ENCODE results near the gene PATJ. TPM values are rescaled to one million over a fixed set of nuclear protein-coding genes. Genes with fewer than 3 reads are reported as not detected.
A peak's percentile ranks its signal among the peaks of the same experiment; 100 is the strongest.

The PATJ gene
- total RNA-seq, 1 experiment from 2014 or later = 57.9 TPM

DNA sequence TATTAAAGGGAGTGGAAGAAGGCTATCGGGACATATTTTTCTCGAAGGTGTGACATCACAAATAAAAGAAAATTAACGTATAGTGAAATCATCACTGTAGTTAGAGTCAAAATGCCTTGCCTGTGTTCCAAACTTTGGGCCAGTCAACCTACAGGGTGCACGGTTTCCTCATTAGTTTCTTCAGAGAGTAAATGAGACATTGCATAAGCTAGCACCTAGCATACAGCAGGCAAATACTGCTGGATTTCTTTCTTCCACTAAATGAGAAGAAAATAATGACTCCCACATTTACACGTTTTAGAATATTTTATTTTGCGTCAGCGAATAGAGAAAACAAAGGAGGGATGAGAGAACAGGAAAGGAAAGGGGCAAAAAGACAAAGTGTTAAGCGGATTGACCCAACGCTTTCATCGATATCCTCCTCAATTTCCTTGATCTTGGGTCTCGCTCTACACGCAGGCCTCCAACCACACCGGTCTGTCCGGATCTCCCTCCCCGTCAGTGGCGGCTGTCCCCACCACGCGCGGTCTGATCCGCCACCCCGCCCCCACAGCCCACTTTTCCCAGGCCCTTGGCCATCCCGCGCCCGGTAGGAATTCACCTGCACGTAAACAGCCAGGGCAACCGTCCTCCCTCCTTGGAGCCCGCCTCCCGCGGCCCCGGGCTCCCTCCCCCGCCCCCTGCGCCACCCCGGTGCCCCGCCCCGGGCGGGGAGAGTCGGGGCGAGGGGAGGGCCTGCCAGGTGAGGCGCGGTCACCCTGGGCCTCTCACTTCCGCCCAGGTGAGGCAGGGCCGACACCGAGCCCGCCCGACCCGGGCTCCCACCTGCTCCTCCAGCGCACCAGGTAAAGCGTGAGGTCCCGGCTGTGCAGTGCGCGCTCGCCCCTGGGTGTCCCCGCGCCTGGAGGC lies at the start of gene PATJ (continued):
- TF ChIP-seq, protein P1, sequence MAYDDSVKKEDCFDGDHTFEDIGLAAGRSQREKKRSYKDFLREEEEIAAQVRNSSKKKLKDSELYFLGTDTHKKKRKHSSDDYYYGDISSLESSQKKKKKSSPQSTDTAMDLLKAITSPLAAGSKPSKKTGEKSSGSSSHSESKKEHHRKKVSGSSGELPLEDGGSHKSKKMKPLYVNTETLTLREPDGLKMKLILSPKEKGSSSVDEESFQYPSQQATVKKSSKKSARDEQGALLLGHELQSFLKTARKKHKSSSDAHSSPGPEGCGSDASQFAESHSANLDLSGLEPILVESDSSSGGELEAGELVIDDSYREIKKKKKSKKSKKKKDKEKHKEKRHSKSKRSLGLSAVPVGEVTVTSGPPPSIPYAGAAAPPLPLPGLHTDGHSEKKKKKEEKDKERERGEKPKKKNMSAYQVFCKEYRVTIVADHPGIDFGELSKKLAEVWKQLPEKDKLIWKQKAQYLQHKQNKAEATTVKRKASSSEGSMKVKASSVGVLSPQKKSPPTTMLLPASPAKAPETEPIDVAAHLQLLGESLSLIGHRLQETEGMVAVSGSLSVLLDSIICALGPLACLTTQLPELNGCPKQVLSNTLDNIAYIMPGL (CRISPR knock-in tag; IDR thresholded peaks at IDR 0.05) = no peak; the same call in 1 of the 2 replicates
- peak; percentile 53; the same call in 1 of the 2 replicates for TF ChIP-seq ZBTB21 (CRISPR knock-in tag; IDR thresholded peaks at IDR 0.05; ENCODE audit: borderline replicate concordance)
- TF ChIP-seq, protein P2, sequence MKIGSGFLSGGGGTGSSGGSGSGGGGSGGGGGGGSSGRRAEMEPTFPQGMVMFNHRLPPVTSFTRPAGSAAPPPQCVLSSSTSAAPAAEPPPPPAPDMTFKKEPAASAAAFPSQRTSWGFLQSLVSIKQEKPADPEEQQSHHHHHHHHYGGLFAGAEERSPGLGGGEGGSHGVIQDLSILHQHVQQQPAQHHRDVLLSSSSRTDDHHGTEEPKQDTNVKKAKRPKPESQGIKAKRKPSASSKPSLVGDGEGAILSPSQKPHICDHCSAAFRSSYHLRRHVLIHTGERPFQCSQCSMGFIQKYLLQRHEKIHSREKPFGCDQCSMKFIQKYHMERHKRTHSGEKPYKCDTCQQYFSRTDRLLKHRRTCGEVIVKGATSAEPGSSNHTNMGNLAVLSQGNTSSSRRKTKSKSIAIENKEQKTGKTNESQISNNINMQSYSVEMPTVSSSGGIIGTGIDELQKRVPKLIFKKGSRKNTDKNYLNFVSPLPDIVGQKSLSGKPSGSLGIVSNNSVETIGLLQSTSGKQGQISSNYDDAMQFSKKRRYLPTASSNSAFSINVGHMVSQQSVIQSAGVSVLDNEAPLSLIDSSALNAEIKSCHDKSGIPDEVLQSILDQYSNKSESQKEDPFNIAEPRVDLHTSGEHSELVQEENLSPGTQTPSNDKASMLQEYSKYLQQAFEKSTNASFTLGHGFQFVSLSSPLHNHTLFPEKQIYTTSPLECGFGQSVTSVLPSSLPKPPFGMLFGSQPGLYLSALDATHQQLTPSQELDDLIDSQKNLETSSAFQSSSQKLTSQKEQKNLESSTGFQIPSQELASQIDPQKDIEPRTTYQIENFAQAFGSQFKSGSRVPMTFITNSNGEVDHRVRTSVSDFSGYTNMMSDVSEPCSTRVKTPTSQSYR (CRISPR knock-in tag; IDR thresholded peaks at IDR 0.05) = no peak
- TF ChIP-seq CREB1 (CRISPR knock-in tag; IDR thresholded peaks at IDR 0.05) = no peak
- TF ChIP-seq, protein P3, sequence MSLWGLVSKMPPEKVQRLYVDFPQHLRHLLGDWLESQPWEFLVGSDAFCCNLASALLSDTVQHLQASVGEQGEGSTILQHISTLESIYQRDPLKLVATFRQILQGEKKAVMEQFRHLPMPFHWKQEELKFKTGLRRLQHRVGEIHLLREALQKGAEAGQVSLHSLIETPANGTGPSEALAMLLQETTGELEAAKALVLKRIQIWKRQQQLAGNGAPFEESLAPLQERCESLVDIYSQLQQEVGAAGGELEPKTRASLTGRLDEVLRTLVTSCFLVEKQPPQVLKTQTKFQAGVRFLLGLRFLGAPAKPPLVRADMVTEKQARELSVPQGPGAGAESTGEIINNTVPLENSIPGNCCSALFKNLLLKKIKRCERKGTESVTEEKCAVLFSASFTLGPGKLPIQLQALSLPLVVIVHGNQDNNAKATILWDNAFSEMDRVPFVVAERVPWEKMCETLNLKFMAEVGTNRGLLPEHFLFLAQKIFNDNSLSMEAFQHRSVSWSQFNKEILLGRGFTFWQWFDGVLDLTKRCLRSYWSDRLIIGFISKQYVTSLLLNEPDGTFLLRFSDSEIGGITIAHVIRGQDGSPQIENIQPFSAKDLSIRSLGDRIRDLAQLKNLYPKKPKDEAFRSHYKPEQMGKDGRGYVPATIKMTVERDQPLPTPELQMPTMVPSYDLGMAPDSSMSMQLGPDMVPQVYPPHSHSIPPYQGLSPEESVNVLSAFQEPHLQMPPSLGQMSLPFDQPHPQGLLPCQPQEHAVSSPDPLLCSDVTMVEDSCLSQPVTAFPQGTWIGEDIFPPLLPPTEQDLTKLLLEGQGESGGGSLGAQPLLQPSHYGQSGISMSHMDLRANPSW (CRISPR knock-in tag; conservative IDR thresholded peaks at IDR 0.05; ENCODE audit: low read depth) = no peak
- TF ChIP-seq ZNF423 (CRISPR knock-in tag; IDR thresholded peaks at IDR 0.05) = peak; percentile 81
- TF ChIP-seq KAT7 (CRISPR knock-in tag; IDR thresholded peaks at IDR 0.05; ENCODE audit: borderline replicate concordance) = no peak
- TF ChIP-seq GRHL2 (CRISPR knock-in tag; IDR thresholded peaks at IDR 0.05; ENCODE audit: insufficient replicate concordance, severe bottlenecking) = no peak
- no peak for TF ChIP-seq RORB (CRISPR knock-in tag; IDR thresholded peaks at IDR 0.05)
- TF ChIP-seq, protein P4, sequence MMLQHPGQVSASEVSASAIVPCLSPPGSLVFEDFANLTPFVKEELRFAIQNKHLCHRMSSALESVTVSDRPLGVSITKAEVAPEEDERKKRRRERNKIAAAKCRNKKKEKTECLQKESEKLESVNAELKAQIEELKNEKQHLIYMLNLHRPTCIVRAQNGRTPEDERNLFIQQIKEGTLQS (CRISPR knock-in tag; conservative IDR thresholded peaks at IDR 0.05) = no peak
- no peak for TF ChIP-seq GABPB1 (CRISPR knock-in tag; IDR thresholded peaks at IDR 0.05)
- TF ChIP-seq RELA (CRISPR knock-in tag; IDR thresholded peaks at IDR 0.05; ENCODE audit: borderline replicate concordance) = no peak
- TF ChIP-seq FOXJ3 (CRISPR knock-in tag; IDR thresholded peaks at IDR 0.05; ENCODE audit: borderline replicate concordance) = no peak
- TF ChIP-seq, protein P5, sequence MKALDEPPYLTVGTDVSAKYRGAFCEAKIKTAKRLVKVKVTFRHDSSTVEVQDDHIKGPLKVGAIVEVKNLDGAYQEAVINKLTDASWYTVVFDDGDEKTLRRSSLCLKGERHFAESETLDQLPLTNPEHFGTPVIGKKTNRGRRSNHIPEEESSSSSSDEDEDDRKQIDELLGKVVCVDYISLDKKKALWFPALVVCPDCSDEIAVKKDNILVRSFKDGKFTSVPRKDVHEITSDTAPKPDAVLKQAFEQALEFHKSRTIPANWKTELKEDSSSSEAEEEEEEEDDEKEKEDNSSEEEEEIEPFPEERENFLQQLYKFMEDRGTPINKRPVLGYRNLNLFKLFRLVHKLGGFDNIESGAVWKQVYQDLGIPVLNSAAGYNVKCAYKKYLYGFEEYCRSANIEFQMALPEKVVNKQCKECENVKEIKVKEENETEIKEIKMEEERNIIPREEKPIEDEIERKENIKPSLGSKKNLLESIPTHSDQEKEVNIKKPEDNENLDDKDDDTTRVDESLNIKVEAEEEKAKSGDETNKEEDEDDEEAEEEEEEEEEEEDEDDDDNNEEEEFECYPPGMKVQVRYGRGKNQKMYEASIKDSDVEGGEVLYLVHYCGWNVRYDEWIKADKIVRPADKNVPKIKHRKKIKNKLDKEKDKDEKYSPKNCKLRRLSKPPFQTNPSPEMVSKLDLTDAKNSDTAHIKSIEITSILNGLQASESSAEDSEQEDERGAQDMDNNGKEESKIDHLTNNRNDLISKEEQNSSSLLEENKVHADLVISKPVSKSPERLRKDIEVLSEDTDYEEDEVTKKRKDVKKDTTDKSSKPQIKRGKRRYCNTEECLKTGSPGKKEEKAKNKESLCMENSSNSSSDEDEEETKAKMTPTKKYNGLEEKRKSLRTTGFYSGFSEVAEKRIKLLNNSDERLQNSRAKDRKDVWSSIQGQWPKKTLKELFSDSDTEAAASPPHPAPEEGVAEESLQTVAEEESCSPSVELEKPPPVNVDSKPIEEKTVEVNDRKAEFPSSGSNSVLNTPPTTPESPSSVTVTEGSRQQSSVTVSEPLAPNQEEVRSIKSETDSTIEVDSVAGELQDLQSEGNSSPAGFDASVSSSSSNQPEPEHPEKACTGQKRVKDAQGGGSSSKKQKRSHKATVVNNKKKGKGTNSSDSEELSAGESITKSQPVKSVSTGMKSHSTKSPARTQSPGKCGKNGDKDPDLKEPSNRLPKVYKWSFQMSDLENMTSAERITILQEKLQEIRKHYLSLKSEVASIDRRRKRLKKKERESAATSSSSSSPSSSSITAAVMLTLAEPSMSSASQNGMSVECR (CRISPR knock-in tag; IDR thresholded peaks at IDR 0.05; ENCODE audit: borderline replicate concordance) = 0 out of 2 replicates have a peak, but pooled peaks have one; percentile 3
- no peak for TF ChIP-seq ZNF671 (CRISPR knock-in tag; IDR thresholded peaks at IDR 0.05)
- TF ChIP-seq NR1H2 (CRISPR knock-in tag; IDR thresholded peaks at IDR 0.05) = no peak
- TF ChIP-seq, protein P6, sequence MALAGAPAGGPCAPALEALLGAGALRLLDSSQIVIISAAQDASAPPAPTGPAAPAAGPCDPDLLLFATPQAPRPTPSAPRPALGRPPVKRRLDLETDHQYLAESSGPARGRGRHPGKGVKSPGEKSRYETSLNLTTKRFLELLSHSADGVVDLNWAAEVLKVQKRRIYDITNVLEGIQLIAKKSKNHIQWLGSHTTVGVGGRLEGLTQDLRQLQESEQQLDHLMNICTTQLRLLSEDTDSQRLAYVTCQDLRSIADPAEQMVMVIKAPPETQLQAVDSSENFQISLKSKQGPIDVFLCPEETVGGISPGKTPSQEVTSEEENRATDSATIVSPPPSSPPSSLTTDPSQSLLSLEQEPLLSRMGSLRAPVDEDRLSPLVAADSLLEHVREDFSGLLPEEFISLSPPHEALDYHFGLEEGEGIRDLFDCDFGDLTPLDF (CRISPR knock-in tag; IDR thresholded peaks at IDR 0.05) = no peak
- TF ChIP-seq, protein P7, sequence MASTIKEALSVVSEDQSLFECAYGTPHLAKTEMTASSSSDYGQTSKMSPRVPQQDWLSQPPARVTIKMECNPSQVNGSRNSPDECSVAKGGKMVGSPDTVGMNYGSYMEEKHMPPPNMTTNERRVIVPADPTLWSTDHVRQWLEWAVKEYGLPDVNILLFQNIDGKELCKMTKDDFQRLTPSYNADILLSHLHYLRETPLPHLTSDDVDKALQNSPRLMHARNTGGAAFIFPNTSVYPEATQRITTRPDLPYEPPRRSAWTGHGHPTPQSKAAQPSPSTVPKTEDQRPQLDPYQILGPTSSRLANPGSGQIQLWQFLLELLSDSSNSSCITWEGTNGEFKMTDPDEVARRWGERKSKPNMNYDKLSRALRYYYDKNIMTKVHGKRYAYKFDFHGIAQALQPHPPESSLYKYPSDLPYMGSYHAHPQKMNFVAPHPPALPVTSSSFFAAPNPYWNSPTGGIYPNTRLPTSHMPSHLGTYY (CRISPR knock-in tag; IDR thresholded peaks at IDR 0.05) = no peak
- TF ChIP-seq, protein P8, sequence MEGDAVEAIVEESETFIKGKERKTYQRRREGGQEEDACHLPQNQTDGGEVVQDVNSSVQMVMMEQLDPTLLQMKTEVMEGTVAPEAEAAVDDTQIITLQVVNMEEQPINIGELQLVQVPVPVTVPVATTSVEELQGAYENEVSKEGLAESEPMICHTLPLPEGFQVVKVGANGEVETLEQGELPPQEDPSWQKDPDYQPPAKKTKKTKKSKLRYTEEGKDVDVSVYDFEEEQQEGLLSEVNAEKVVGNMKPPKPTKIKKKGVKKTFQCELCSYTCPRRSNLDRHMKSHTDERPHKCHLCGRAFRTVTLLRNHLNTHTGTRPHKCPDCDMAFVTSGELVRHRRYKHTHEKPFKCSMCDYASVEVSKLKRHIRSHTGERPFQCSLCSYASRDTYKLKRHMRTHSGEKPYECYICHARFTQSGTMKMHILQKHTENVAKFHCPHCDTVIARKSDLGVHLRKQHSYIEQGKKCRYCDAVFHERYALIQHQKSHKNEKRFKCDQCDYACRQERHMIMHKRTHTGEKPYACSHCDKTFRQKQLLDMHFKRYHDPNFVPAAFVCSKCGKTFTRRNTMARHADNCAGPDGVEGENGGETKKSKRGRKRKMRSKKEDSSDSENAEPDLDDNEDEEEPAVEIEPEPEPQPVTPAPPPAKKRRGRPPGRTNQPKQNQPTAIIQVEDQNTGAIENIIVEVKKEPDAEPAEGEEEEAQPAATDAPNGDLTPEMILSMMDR (IDR thresholded peaks at IDR 0.05) = no peak

Data from WTC11 (cell line).